ENCODE data around the gene IMMP2L. TPM values are rescaled to one million over a fixed set of nuclear protein-coding genes. Genes with fewer than 3 reads are reported as not detected.
"Not testable (repeated sequence)": the region's sequence is repeated elsewhere in the genome, so short reads cannot be mapped to it uniquely, and the experiment has no call there.

IMMP2L gene
- polyA plus RNA-seq, 4 donors = 10.5 to 20.1 (median 14.1) TPM

- no peaks in the 10 kb centered on the region for H3K9me3 ChIP-seq (ENCODE audit: control insufficient read depth in 2 of 2, insufficient read depth in 1 of 2, low read depth in 1 of 2, low read length in 1 of 2)
- no peak for DNase-seq
- H3K4me1 ChIP-seq (ENCODE audit: control insufficient read depth in 3 of 3, insufficient read depth in 2 of 3, low read depth in 1 of 3, low read length in 2 of 3) = no peaks in the 10 kb centered on the region
- H3K27ac ChIP-seq (ENCODE audit: low read depth in 1 of 3, low read length in 2 of 3) = no peak overlapping the region
- no peaks in the 10 kb centered on the region for H3K36me3 ChIP-seq (ENCODE audit: control insufficient read depth in 3 of 3, insufficient read depth in 2 of 3, low read depth in 1 of 3, low read length in 3 of 3)
- H3K4me3 ChIP-seq (ENCODE audit: low read depth in 1 of 3, low read length in 3 of 3) = no peak overlapping the region
- H3K27me3 ChIP-seq (ENCODE audit: control insufficient read depth in 3 of 3, insufficient read depth in 3 of 3, low read length in 3 of 3) = no peaks in the 10 kb centered on the region
- 76 to 92% (median 91%) methylated on average over 5 of the region's 5 CpGs for WGBS, 3 donors
- no peak for FAIRE-seq
These were observed 287.4 kb downstream of the IMMP2L start for GRCh38 chr7:111274857-111275256.

GRCh38 chr7:111272092-111272491 is 290.2 kb downstream of the IMMP2L start:
- FAIRE-seq = no peak
- Histone ChIP-seq H3K4me3 (ENCODE audit: low read depth in 1 of 3, low read length in 3 of 3) (no peak overlapping the region), H3K36me3 (ENCODE audit: control insufficient read depth in 3 of 3, insufficient read depth in 2 of 3, low read depth in 1 of 3, low read length in 3 of 3) (no peaks in the 10 kb centered on the region), H3K27ac (ENCODE audit: low read depth in 1 of 3, low read length in 2 of 3) (no peak overlapping the region), H3K4me1 (ENCODE audit: control insufficient read depth in 3 of 3, insufficient read depth in 2 of 3, low read depth in 1 of 3, low read length in 2 of 3) (no peaks in the 10 kb centered on the region), H3K9me3 (ENCODE audit: control insufficient read depth in 2 of 2, insufficient read depth in 1 of 2, low read depth in 1 of 2, low read length in 1 of 2) (no peaks in the 10 kb centered on the region), H3K27me3 (ENCODE audit: control insufficient read depth in 3 of 3, insufficient read depth in 3 of 3, low read length in 3 of 3) (no peaks in the 10 kb centered on the region)
- DNase-seq = no peak

- DNase-seq; H3K4me1 ChIP-seq (ENCODE audit: control insufficient read depth in 3 of 3, insufficient read depth in 2 of 3, low read depth in 1 of 3, low read length in 2 of 3); H3K27ac ChIP-seq (ENCODE audit: low read depth in 1 of 3, low read length in 2 of 3); H3K4me3 ChIP-seq (ENCODE audit: low read depth in 1 of 3, low read length in 3 of 3); H3K9me3 ChIP-seq (ENCODE audit: control insufficient read depth in 2 of 2, insufficient read depth in 1 of 2, low read depth in 1 of 2, low read length in 1 of 2); H3K27me3 ChIP-seq (ENCODE audit: control insufficient read depth in 3 of 3, insufficient read depth in 3 of 3, low read length in 3 of 3); FAIRE-seq; H3K36me3 ChIP-seq (ENCODE audit: control insufficient read depth in 3 of 3, insufficient read depth in 2 of 3, low read depth in 1 of 3, low read length in 3 of 3): not testable (repeated sequence)
- WGBS, 3 donors = 91 to 97% (median 91%) methylated on average over 2 of the region's 2 CpGs
These were observed 291.5 kb downstream of the IMMP2L start for GRCh38 chr7:111270794-111271193.

DNA sequence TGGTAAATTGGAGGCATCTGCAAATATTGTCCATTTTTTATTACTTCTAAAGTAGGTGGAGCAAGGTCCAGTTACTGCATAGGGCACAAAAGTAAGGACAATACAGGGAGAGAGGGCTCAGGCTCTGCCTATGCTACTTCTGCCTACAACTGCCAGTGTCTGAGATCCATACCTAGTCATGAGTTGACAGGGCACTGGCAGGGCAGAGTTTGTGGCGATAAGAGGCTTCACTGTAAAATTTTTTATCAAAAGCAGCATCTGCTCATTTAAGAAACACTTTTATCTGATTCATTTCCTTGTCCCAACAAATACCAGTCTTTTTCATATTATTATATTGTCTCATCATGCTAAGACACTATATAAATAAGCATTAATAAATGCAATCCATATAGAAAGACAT is 293.4 kb downstream of the IMMP2L start:
- H3K36me3 ChIP-seq (ENCODE audit: control insufficient read depth in 3 of 3, insufficient read depth in 2 of 3, low read depth in 1 of 3, low read length in 3 of 3) = no peaks in the 10 kb centered on the region
- DNase-seq (no peak), FAIRE-seq (no peak)
- WGBS, 3 donors = 81 to 97% (median 90%) methylated on average over 1 of the region's 1 CpG
- H3K4me3 ChIP-seq (ENCODE audit: low read depth in 1 of 3, low read length in 3 of 3) = no peak overlapping the region
- no peaks in the 10 kb centered on the region for H3K4me1 ChIP-seq (ENCODE audit: control insufficient read depth in 3 of 3, insufficient read depth in 2 of 3, low read depth in 1 of 3, low read length in 2 of 3)
- no peak overlapping the region for H3K27ac ChIP-seq (ENCODE audit: low read depth in 1 of 3, low read length in 2 of 3)
- H3K9me3 ChIP-seq (ENCODE audit: control insufficient read depth in 2 of 2, insufficient read depth in 1 of 2, low read depth in 1 of 2, low read length in 1 of 2) = no peaks in the 10 kb centered on the region
- H3K27me3 ChIP-seq (ENCODE audit: control insufficient read depth in 3 of 3, insufficient read depth in 3 of 3, low read length in 3 of 3) = no peaks in the 10 kb centered on the region

- no peaks in the 10 kb centered on the region for H3K36me3 ChIP-seq (ENCODE audit: control insufficient read depth in 3 of 3, insufficient read depth in 2 of 3, low read depth in 1 of 3, low read length in 3 of 3)
- H3K4me3 ChIP-seq (ENCODE audit: low read depth in 1 of 3, low read length in 3 of 3) = no peak overlapping the region
- H3K9me3 ChIP-seq (ENCODE audit: control insufficient read depth in 2 of 2, insufficient read depth in 1 of 2, low read depth in 1 of 2, low read length in 1 of 2) = no peaks in the 10 kb centered on the region
- no peaks in the 10 kb centered on the region for H3K4me1 ChIP-seq (ENCODE audit: control insufficient read depth in 3 of 3, insufficient read depth in 2 of 3, low read depth in 1 of 3, low read length in 2 of 3)
- no peak overlapping the region for H3K27ac ChIP-seq (ENCODE audit: low read depth in 1 of 3, low read length in 2 of 3)
- no peak for DNase-seq
- no peaks in the 10 kb centered on the region for H3K27me3 ChIP-seq (ENCODE audit: control insufficient read depth in 3 of 3, insufficient read depth in 3 of 3, low read length in 3 of 3)
- 68 to 93% (median 80%) methylated on average over 2 of the region's 2 CpGs for WGBS, 3 donors
- FAIRE-seq = no peak
These were observed 295.7 kb downstream of the IMMP2L start for GRCh38 chr7:111266613-111267012.

DNA sequence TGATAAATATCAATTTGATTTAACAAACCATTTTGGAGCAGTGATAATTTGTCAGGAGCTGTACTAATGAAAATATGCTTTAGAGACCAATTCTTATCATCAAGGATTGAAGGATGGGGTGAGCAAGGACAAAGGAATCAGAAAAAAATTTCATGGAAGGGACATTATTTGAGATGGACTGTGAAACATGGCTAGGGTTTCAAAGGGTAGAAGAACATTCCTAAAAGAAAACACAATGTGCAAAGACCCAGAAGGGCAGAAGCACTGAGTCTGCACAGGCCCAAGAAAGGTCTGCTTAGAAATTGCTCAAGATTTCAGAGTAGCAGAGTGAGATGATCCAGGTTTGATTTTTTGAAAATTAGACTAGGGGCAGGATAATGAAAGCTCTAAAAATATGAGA is 296.9 kb downstream of the IMMP2L start:
- no peak for FAIRE-seq
- no peaks in the 10 kb centered on the region for H3K36me3 ChIP-seq (ENCODE audit: control insufficient read depth in 3 of 3, insufficient read depth in 2 of 3, low read depth in 1 of 3, low read length in 3 of 3)

DNA sequence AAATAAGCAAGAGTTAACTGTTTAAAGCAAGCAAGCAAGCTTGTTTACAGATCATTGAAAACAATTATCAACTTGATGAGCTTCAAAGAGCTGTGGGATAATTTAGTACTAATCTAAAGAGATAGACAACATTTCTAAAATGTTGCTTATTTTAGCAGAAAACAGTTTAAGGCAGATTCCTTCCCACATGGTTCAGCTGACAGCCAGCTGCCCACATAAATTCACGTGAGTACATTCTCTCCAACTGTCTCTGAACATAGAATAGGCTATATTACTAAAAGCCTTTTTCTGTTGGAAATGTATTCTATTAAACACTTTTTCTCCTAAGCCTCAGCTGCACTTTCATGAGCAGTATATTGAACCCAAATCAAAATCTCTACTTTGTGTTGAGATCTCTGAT is 297.3 kb downstream of the IMMP2L start:
- FAIRE-seq (no peak), DNase-seq (no peak)
- H3K27me3 ChIP-seq (ENCODE audit: control insufficient read depth in 3 of 3, insufficient read depth in 3 of 3, low read length in 3 of 3) = no peaks in the 10 kb centered on the region
- H3K4me3 ChIP-seq (ENCODE audit: low read depth in 1 of 3, low read length in 3 of 3) = no peak overlapping the region
- H3K9me3 ChIP-seq (ENCODE audit: control insufficient read depth in 2 of 2, insufficient read depth in 1 of 2, low read depth in 1 of 2, low read length in 1 of 2) = no peaks in the 10 kb centered on the region
- H3K36me3 ChIP-seq (ENCODE audit: control insufficient read depth in 3 of 3, insufficient read depth in 2 of 3, low read depth in 1 of 3, low read length in 3 of 3) = no peaks in the 10 kb centered on the region
- no peaks in the 10 kb centered on the region for H3K4me1 ChIP-seq (ENCODE audit: control insufficient read depth in 3 of 3, insufficient read depth in 2 of 3, low read depth in 1 of 3, low read length in 2 of 3)
- WGBS, 3 donors = 78 to 95% (median 79%) methylated on average over 1 of the region's 1 CpG
- no peak overlapping the region for H3K27ac ChIP-seq (ENCODE audit: low read depth in 1 of 3, low read length in 2 of 3)

More for the DNA sequence above, 296.9 kb downstream of the IMMP2L start:
- no peak overlapping the region for H3K27ac ChIP-seq (ENCODE audit: low read depth in 1 of 3, low read length in 2 of 3)
- H3K4me3 ChIP-seq (ENCODE audit: low read depth in 1 of 3, low read length in 3 of 3) = no peak overlapping the region
- no peaks in the 10 kb centered on the region for H3K4me1 ChIP-seq (ENCODE audit: control insufficient read depth in 3 of 3, insufficient read depth in 2 of 3, low read depth in 1 of 3, low read length in 2 of 3)
- no peaks in the 10 kb centered on the region for H3K9me3 ChIP-seq (ENCODE audit: control insufficient read depth in 2 of 2, insufficient read depth in 1 of 2, low read depth in 1 of 2, low read length in 1 of 2)
- DNase-seq = no peak
- H3K27me3 ChIP-seq (ENCODE audit: control insufficient read depth in 3 of 3, insufficient read depth in 3 of 3, low read length in 3 of 3) = no peaks in the 10 kb centered on the region

- H3K27ac ChIP-seq (ENCODE audit: low read depth in 1 of 3, low read length in 2 of 3) = no peak overlapping the region
- no peak overlapping the region for H3K4me3 ChIP-seq (ENCODE audit: low read depth in 1 of 3, low read length in 3 of 3)
- H3K27me3 ChIP-seq (ENCODE audit: control insufficient read depth in 3 of 3, insufficient read depth in 3 of 3, low read length in 3 of 3) = no peaks in the 10 kb centered on the region
- no peaks in the 10 kb centered on the region for H3K4me1 ChIP-seq (ENCODE audit: control insufficient read depth in 3 of 3, insufficient read depth in 2 of 3, low read depth in 1 of 3, low read length in 2 of 3)
- H3K9me3 ChIP-seq (ENCODE audit: control insufficient read depth in 2 of 2, insufficient read depth in 1 of 2, low read depth in 1 of 2, low read length in 1 of 2) = no peaks in the 10 kb centered on the region
- WGBS, 3 donors = 90 to 96% (median 96%) methylated on average over 4 of the region's 4 CpGs
- DNase-seq (no peak), FAIRE-seq (no peak)
- H3K36me3 ChIP-seq (ENCODE audit: control insufficient read depth in 3 of 3, insufficient read depth in 2 of 3, low read depth in 1 of 3, low read length in 3 of 3) = no peaks in the 10 kb centered on the region
These were observed 298.0 kb downstream of the IMMP2L start for GRCh38 chr7:111264111-111264868.

All from small intestine (tissue), 7 donors.